ENCODE results near the gene IL16.

Gene IL16

GRCh38 chr15:81209635-81210034, 13.0 kb downstream of the IL16 start:
- TF ChIP-seq, protein P1, sequence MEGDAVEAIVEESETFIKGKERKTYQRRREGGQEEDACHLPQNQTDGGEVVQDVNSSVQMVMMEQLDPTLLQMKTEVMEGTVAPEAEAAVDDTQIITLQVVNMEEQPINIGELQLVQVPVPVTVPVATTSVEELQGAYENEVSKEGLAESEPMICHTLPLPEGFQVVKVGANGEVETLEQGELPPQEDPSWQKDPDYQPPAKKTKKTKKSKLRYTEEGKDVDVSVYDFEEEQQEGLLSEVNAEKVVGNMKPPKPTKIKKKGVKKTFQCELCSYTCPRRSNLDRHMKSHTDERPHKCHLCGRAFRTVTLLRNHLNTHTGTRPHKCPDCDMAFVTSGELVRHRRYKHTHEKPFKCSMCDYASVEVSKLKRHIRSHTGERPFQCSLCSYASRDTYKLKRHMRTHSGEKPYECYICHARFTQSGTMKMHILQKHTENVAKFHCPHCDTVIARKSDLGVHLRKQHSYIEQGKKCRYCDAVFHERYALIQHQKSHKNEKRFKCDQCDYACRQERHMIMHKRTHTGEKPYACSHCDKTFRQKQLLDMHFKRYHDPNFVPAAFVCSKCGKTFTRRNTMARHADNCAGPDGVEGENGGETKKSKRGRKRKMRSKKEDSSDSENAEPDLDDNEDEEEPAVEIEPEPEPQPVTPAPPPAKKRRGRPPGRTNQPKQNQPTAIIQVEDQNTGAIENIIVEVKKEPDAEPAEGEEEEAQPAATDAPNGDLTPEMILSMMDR (IDR thresholded peaks at IDR 0.05; ENCODE audit: insufficient read depth, low read length, missing control alignments), result no peak
- H3K4me3 ChIP-seq (ENCODE audit: low read depth, low read length), result no peak overlapping the region
- DNase-seq (ENCODE audit: low read depth, low spot score), result no peak
- POLR2A ChIA-PET, result no interaction called here
- CTCF ChIA-PET, result no interaction called here

- TF ChIP-seq, protein P1 (IDR thresholded peaks at IDR 0.05; ENCODE audit: insufficient read depth, low read length, missing control alignments), result no peak
- POLR2A ChIA-PET, result no interaction called here
- no peak overlapping the region for H3K4me3 ChIP-seq (ENCODE audit: low read depth, low read length)
- CTCF ChIA-PET, result no interaction called here
- DNase-seq (ENCODE audit: low read depth, low spot score), result no peak
Observed at GRCh38 chr15:81211376-81211775, 14.7 kb downstream of the IL16 start.

- ChIA-PET POLR2A (no interaction called here), CTCF (interaction anchor here (1.0 to 1.2 kb wide), 2 partner anchors 51 to 58 kb away, joined by 3 to 4 read pairs; no protein-coding TSS in a partner anchor)
- TF ChIP-seq, protein P1 (IDR thresholded peaks at IDR 0.05; ENCODE audit: insufficient read depth, low read length, missing control alignments), result no peak
- no peak overlapping the region for H3K4me3 ChIP-seq (ENCODE audit: low read depth, low read length)
- no peak for DNase-seq (ENCODE audit: low read depth, low spot score)
Observed at GRCh38 chr15:81213982-81214381, 17.3 kb downstream of the IL16 start.

DNA sequence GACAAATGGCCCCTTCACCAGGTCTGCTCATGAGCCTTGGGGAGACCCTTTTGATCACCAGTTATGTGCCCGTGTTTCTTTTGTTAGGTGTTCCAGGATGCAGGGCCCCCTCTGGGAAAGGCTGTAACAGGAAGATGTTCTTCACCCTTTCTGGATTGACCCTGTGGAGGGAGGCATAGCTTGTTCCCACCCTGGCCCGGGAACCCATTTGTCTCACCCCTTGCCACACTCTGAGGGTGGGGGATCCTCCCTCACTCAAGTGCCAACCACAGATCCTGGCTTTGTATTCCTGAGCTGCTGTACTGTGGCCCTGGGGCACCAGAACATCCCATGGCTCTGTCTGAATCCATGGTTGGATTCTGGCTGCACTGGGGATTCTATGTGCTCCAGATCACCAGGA, 18.9 kb downstream of the IL16 start:
- CTCF ChIA-PET, result interaction anchor here (0.7 to 1.7 kb wide), 3 partner anchors 51 to 60 kb away, joined by 3 to 5 read pairs (median 3); no protein-coding TSS in a partner anchor
- POLR2A ChIA-PET, result interaction anchor here (0.5 kb wide), 1 partner anchor 15 kb away, joined by 3 read pairs; no protein-coding TSS in a partner anchor
- DNase-seq (ENCODE audit: low read depth, low spot score), result no peak
- no peak overlapping the region for H3K4me3 ChIP-seq (ENCODE audit: low read depth, low read length)
- TF ChIP-seq, protein P1 (IDR thresholded peaks at IDR 0.05; ENCODE audit: insufficient read depth, low read length, missing control alignments), result no peak

DNA sequence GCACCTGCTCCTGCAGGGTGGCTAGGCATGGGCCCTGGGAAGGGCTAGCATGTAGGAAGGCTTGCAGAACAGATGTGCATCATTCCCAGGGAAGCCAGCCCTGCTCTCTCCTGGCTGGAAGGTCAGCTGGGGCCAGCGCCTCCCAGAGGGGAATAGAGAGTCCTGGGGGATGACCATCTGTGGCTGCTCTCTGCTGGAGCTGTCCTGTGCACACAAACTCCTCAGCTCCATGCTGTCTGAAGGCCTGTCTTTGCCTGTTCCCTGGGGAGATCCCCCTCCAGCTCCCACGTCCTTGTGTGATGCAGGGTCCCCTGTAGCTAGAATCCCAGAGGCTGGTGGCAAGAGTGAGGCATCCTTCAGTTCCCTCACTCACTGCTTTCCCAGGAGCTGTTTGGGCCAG, 19.3 kb downstream of the IL16 start:
- ChIA-PET CTCF (interaction anchor here (0.7 to 1.7 kb wide), 3 partner anchors 51 to 61 kb away, joined by 3 to 5 read pairs (median 3); no protein-coding TSS in a partner anchor), POLR2A (interaction anchor here (0.5 kb wide), 1 partner anchor 15 kb away, joined by 3 read pairs; no protein-coding TSS in a partner anchor)
- TF ChIP-seq, protein P1 (IDR thresholded peaks at IDR 0.05; ENCODE audit: insufficient read depth, low read length, missing control alignments), result no peak

GRCh38 chr15:81216422-81216821, 19.7 kb downstream of the IL16 start:
- H3K4me3 ChIP-seq (ENCODE audit: low read depth, low read length), result no peak overlapping the region
- TF ChIP-seq, protein P1 (IDR thresholded peaks at IDR 0.05; ENCODE audit: insufficient read depth, low read length, missing control alignments), result no peak
- CTCF ChIA-PET, result interaction anchor here (1.7 kb wide), 1 partner anchor 61 kb away, joined by 5 read pairs; no protein-coding TSS in a partner anchor
- no peak for DNase-seq (ENCODE audit: low read depth, low spot score)
- POLR2A ChIA-PET, result interaction anchor here (0.5 kb wide), 1 partner anchor 14 kb away, joined by 3 read pairs; no protein-coding TSS in a partner anchor

More for the DNA sequence above, 19.3 kb downstream of the IL16 start:
- no peak overlapping the region for H3K4me3 ChIP-seq (ENCODE audit: low read depth, low read length)
- DNase-seq (ENCODE audit: low read depth, low spot score), result no peak

All from AG04449 (cell line).